ENCODE measurements around the gene PCYOX1L.

GRCh38 chr5:149333711-149334443, 24.0 kb upstream of the PCYOX1L start:
- TF ChIP-seq CSRNP3 (CRISPR knock-in tag; IDR thresholded peaks at IDR 0.05), result no peak
- no peak for TF ChIP-seq RARB (CRISPR knock-in tag; IDR thresholded peaks at IDR 0.05)
- TF ChIP-seq CREB5 (CRISPR knock-in tag; IDR thresholded peaks at IDR 0.05; ENCODE audit: low read depth), result no peak
- TF ChIP-seq BACH2 (CRISPR knock-in tag; IDR thresholded peaks at IDR 0.05; ENCODE audit: borderline replicate concordance), result no peak
- no peak for TF ChIP-seq OSR1 (CRISPR knock-in tag; IDR thresholded peaks at IDR 0.05)
- TF ChIP-seq ZNF565 (CRISPR knock-in tag; conservative IDR thresholded peaks at IDR 0.05; ENCODE audit: low read depth), result no peak
- no peak for TF ChIP-seq ISL1 (CRISPR knock-in tag; IDR thresholded peaks at IDR 0.05)
- TF ChIP-seq TCF4 (CRISPR knock-in tag; IDR thresholded peaks at IDR 0.05; ENCODE audit: borderline replicate concordance), result no peak
- no peak for TF ChIP-seq ZFP3 (CRISPR knock-in tag; IDR thresholded peaks at IDR 0.05)
- no peak for TF ChIP-seq ZFP30 (CRISPR knock-in tag; IDR thresholded peaks at IDR 0.05)
- TF ChIP-seq ZC3H10 (CRISPR knock-in tag; IDR thresholded peaks at IDR 0.05), result no peak

Data from SK-N-SH treated with all-trans-retinoic acid at 6 μM for 48 hours (cell line).